GM21367 (cell line): Measurements from ENCODE around the gene TIGD7.
"Not testable (repeated sequence)": the region's sequence is repeated elsewhere in the genome, so short reads cannot be mapped to it uniquely, and the experiment has no call there.

Experiments
- ATAC-seq: cut with Tn5 transposase; IDR thresholded peaks from one replicate; pipeline ENCODE4 v1.9.1; 2021; ENCODE audit not compliant: unreplicated experiment

Gene TIGD7

GRCh38 chr16:3282730-3283542 is 22.3 kb downstream of the TIGD7 start, which contains the start of gene ZNF263:
ZNF263 (plus strand) TSS chr16:3283491; CDS start chr16:3283819, 328 bp downstream.
- ATAC-seq = peak; percentile 66

DNA sequence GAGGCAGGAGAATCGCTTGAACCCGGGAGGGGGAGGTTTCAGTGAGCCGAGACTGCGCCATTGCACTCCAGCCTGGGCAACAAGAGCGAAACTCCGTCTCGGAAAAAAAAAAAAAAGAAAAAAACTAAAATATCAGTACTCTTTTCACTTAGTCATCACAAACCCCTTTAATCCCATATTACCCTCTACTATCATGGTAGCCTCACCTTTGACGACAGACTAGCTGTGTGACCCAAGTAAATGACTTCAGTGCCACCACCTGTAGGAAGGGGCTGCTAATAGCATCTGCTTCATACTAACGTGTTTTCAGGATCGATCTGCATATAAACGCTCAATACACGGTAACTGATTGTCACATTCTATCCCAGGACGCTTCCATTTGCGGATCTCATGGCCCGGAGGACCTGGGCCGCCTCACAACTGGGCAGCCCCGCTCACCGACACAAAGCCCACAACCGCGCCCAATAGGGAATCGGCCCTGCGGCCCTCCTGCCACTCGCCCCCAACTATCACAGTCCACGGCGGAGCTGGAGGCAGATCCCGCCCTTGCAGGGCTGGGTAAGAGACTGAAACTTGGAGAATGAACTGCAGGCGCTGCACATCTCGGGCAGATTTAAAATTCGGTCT is 23.0 kb downstream of the TIGD7 start:
- peak; percentile 25 for ATAC-seq

- no peak for ATAC-seq
Measured at GRCh38 chr16:3281222-3281820, 23.9 kb downstream of the TIGD7 start.

DNA sequence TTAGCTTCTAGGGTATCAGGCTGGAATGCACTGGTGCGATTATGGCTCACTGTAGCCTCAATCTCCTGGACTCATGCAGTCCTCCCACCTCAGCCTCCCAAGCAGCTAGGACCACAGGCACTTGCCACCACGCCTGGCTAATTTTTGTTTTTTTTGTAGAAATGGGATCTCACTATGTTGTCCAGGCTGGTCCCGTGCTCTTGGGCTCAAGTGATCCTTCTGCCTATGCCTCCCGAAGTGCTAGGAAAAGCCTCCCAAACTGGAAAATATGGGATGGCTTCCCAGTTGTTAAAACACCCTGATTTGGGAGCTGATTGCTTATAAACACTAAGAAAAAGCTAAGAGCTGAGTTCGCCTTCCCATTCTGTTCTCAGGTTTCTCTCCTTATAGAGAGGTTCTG is 28.6 kb downstream of the TIGD7 start:
- no peak for ATAC-seq

DNA sequence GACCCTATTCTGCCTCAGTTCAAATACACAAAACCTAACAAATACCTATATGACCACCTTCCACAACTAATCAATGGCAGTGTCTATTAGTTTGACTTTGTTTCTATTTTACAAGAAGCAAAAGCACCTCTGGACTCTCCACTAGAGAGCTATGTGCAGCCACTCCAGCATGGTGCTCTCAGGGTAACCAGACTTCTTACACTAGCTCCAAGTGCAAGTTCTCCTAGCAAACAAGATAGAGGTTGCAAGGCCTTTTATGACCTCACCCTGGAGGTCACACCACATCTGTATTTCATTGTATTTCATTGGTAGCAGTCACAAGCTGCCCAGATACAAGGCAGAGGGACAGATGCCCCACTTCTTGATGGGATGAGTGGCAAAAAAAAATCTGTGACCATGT is 30.3 kb downstream of the TIGD7 start:
- no peak for ATAC-seq

GRCh38 chr16:3274490-3274889 is 30.7 kb downstream of the TIGD7 start:
- no peak for ATAC-seq

DNA sequence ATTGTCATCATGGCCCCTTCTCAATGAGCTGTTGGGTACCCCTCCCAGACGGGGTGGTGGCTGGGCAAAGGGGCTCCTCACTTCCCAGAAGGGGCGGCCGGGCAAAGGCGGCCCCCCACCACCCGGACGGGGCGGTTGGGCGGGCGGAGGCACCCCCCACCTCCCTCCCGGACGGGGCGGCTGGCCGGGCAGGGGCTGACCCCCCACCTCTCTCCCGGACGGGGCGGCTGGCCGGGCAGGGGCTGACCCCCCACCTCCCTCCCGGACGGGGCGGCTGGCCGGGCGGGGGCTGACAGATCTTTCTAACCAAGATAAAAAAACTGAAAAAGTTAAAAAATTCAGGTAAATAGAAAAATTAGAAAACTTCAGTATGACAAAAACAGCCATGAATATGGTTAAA is 33.9 kb downstream of the TIGD7 start:
- ATAC-seq = not testable (repeated sequence)

DNA sequence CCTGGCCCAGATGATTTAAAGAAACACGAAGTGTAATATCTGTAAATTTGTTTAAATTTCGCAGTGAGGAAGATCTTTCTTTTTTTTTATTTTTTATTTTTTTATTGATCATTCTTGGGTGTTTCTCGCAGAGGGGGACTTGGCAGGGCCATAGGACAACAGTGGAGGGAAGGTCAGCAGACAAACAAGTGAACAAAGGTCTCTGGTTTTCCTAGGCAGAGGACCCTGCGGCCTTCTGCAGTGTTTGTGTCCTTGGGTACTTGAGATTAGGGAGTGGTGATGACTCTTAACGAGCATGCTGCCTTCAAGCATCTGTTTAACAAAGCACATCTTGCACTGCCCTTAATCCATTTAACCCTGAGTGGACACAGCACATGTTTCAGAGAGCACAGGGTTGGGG is 34.5 kb downstream of the TIGD7 start:
- ATAC-seq = not testable (repeated sequence)

GRCh38 chr16:3268294-3268693 is 36.9 kb downstream of the TIGD7 start:
- no peak for ATAC-seq

DNA sequence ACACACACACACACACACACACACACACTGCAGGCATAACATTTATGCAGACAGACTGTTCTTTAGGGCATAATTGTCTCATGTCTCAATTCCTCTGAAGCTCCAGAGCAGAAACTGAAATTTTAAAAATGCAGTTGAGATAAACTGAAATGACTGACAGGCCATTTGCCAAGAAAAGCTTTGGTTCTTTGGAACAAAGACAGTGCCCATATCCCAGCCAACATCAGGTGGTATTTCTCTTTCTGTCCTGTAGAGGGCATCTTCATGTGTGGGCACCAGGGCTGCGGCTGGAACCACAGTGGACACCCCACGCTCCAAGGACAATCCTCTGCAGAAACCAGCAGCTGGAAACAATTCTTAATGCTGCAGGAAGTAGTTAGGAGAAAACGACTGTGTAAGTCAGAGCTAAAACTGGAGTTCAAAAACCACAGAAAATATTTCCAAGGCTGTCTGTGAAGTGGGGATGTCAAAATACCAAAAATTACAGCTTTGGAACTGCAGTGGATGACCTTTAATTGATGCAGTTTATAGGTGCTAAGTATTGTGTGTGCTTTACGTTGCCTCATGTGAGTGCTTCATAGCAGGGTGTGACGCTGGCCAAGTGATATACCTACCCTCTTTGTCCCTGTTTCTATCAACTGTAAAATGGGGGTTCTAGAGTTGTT is 38.2 kb downstream of the TIGD7 start:
- ATAC-seq = no peak

DNA sequence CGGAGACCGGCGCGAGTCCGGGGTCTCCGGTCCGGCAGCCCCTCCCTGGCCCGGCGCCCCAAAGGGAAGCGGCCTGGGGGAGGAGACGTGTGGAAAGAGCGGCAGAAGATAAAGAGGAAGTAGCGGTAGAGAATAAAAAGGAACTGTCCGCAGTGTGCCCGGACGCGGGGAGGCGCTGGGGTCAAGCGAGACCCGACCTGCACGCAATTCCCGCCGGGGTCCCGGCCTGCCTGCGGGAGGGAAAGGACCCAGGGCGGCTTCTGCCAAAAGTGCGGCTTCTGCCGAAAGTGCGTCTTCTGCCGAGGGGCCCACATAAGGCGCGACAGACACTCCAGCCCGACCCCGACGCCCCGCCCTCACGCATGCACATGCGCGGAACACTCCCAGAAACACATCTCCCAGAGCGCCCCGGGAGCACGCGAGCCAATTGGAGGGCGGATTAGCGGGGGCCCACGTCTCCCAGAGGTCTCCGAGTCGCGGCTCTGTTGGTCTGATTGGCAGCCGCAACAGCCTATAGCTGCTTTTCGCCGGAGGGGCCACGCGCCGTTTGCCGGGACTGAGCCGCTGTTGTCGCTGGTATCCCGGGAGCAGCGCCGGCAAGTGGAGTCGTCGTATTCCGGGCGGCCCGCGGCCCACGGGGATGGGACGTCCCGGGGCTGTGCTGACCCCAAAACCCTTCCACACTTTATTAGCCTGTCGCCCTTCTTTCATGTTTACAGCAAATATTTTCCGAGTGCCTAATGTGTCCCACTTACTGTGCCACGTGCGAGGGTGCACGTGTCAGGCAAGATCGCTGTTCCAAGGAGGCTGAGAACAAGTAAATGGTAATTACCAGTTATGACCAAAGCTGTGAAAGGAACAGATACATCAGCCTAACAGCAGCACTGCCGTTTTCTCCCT is 40.8 kb downstream of the TIGD7 start:
- ATAC-seq = peak; percentile 76

DNA sequence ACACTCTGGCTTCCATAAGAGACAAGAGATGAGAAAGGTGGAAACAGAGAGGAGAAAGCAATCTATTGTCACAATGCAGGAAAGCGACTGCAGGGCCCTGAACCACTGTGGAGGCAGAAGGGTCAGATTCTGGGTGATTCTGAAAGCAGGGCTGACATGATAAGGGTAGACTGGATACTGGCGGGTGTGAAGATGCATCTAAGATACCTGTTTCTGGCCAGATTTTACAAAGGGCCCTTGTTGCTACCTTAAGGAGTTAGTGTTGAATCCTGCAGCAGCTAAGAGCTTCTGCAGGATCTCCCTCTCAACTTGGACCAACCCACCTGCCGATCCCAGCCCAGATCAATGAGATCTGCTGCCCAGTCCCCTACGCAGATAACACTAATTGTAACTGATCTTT is 42.7 kb downstream of the TIGD7 start:
- ATAC-seq = no peak

- ATAC-seq = no peak
Measured at GRCh38 chr16:3259836-3260235, 45.4 kb downstream of the TIGD7 start.

- ATAC-seq = no peak
Measured at GRCh38 chr16:3256866-3257465, 48.3 kb downstream of the TIGD7 start.

GRCh38 chr16:3256146-3256865 is 48.9 kb downstream of the TIGD7 start, which contains the start of gene MEFV:
MEFV (minus strand) TSS chr16:3256633; CDS start chr16:3256587, 46 bp downstream.
- no peak for ATAC-seq

- no peak for ATAC-seq
Measured at GRCh38 chr16:3254309-3254708, 50.9 kb downstream of the TIGD7 start.

GRCh38 chr16:3252967-3253366 is 52.3 kb downstream of the TIGD7 start:
- no peak for ATAC-seq

DNA sequence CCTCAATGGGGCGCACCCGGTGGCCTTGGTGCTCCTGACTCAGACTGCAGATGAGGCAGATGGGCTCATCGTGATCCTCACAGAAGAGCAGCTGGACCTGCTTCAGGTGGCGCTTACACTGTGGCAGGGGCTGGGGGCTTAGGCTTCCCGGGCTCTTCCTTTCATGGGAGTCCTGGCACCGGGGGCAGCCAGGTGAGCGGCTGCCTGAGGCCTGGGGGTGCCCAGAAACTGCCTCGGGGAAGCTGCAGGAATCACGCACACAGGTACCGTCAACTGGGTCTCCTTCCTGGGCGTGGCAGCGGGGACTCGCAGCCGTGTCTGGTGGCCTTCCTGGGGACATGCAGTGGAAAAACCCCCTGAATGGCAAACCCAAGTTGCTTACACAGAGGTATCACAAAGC is 55.8 kb downstream of the TIGD7 start:
- ATAC-seq = no peak

DNA sequence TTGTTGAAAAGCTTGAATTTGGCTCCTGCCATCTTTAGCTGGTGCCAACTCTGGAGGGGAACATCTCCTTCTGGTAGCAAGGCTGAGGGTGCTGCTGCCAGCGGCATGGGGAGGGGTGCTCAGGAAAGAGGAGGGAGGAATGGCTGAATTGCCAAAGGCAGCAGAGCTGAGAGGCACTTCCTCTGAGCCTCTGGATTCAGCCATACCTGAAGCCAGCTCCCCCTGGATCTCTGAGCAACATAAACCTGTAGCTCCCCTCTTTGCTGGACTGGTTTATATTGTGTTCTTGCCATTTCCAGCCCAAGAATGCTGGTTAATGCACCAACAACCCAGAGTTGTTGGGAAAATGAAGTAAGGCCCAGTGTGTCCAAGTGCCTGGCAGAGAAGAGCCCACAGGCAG is 56.2 kb downstream of the TIGD7 start:
- no peak for ATAC-seq
